NT2/D1 (cell line): Measurements from ENCODE around the gene PAK6.

ENCODE experiments used
- DNase-seq: peaks from one replicate; pipeline ENCODE4 v3.0.0-alpha.2; 2011; ENCODE audit warnings: low read depth, low spot score
- H3K27me3 ChIP-seq: 2 replicates; pipeline ENCODE4 v1.6.0; 2011; ENCODE audit warnings: mild to moderate bottlenecking; ENCODE audit not compliant: insufficient read length, insufficient read depth
- H3K36me3 ChIP-seq: 2 replicates; pipeline ENCODE4 v1.6.1; 2011; ENCODE audit warnings: mild to moderate bottlenecking, low read length, mixed read lengths; ENCODE audit not compliant: insufficient read depth, insufficient read length
- H3K4me1 ChIP-seq: 2 replicates; pipeline ENCODE4 v1.5.1; 2011; ENCODE audit not compliant: insufficient read depth, insufficient read length
- H3K4me3 ChIP-seq: 2 replicates; pipeline ENCODE4 v1.5.1; 2011; ENCODE audit warnings: low read depth; ENCODE audit not compliant: insufficient read length
- H3K9ac ChIP-seq: 2 replicates; pipeline ENCODE4 v1.6.0; 2011; ENCODE audit warnings: low read depth; ENCODE audit not compliant: insufficient read length
- H3K9me3 ChIP-seq: 2 replicates; pipeline ENCODE4 v1.5.1; 2011; ENCODE audit warnings: mild to moderate bottlenecking, low read length; ENCODE audit not compliant: insufficient read depth
- SUZ12 ChIP-seq: IDR thresholded peaks from 2 replicates; pipeline ENCODE4 v1.6.1; 2011; ENCODE audit not compliant: insufficient read length, insufficient read depth; ENCODE audit errors: extremely low read depth
- YY1 ChIP-seq: IDR thresholded peaks from 2 replicates; pipeline ENCODE4 v1.6.1; 2011; ENCODE audit not compliant: insufficient read length, insufficient read depth
- ZNF274 ChIP-seq: IDR thresholded peaks from 2 replicates; pipeline ENCODE4 v1.6.1; 2011; ENCODE audit warnings: mild to moderate bottlenecking, low read depth, low read length

PAK6 gene

GRCh38 chr15:40238532-40239403 is at the start of gene PAK6:
Gene PAK6, plus strand, starts transcription at chr15:40239063. Its CDS starts 25,723 bp downstream, at chr15:40264786.
- H3K36me3 ChIP-seq, result no peaks in the 10 kb centered on the region
- H3K4me3 ChIP-seq, result peak within 1 kb of the TSS; percentile 11
- H3K4me1 ChIP-seq, result peaks cover 11% of the 10 kb centered on the region
- TF ChIP-seq YY1 (no peak), SUZ12 (no peak), ZNF274 (no peak)
- H3K9ac ChIP-seq, result peak within 1 kb of the TSS; percentile 33
- peak; percentile 40 for DNase-seq
- H3K27me3 ChIP-seq, result peaks cover 10% of the 10 kb centered on the region
- no peaks in the 10 kb centered on the region for H3K9me3 ChIP-seq

GRCh38 chr15:40190591-40190990 is 48.3 kb upstream of the PAK6 start:
- Histone ChIP-seq H3K27me3 (no peaks in the 10 kb centered on the region), H3K4me1 (no peaks in the 10 kb centered on the region), H3K9me3 (no peaks in the 10 kb centered on the region), H3K9ac (no peak overlapping the region), H3K36me3 (peaks cover 51% of the 10 kb centered on the region), H3K4me3 (no peak overlapping the region)
- TF ChIP-seq YY1 (no peak), SUZ12 (no peak), ZNF274 (no peak)
- DNase-seq, result no peak

- H3K4me3 ChIP-seq, result no peak overlapping the region
- H3K36me3 ChIP-seq, result peaks cover 62% of the 10 kb centered on the region
- H3K9ac ChIP-seq, result no peak overlapping the region
- H3K4me1 ChIP-seq, result no peaks in the 10 kb centered on the region
- H3K9me3 ChIP-seq, result no peaks in the 10 kb centered on the region
- no peak for TF ChIP-seq ZNF274
- no peaks in the 10 kb centered on the region for H3K27me3 ChIP-seq
- DNase-seq, result no peak
These were observed 45.9 kb upstream of the PAK6 start for GRCh38 chr15:40192942-40193341.

- Histone ChIP-seq H3K4me1 (no peaks in the 10 kb centered on the region), H3K4me3 (no peak overlapping the region), H3K9me3 (no peaks in the 10 kb centered on the region), H3K9ac (no peak overlapping the region), H3K36me3 (peaks cover 73% of the 10 kb centered on the region), H3K27me3 (no peaks in the 10 kb centered on the region)
- TF ChIP-seq ZNF274 (no peak), SUZ12 (no peak), YY1 (no peak)
- DNase-seq, result no peak
These were observed 41.4 kb upstream of the PAK6 start for GRCh38 chr15:40197434-40197833.

GRCh38 chr15:40198355-40199085 is 40.3 kb upstream of the PAK6 start:
- H3K9me3 ChIP-seq, result no peaks in the 10 kb centered on the region
- H3K4me3 ChIP-seq, result no peak overlapping the region
- no peak for DNase-seq
- H3K27me3 ChIP-seq, result no peaks in the 10 kb centered on the region
- no peak for TF ChIP-seq ZNF274
- no peak for TF ChIP-seq SUZ12
- no peaks in the 10 kb centered on the region for H3K4me1 ChIP-seq
- no peak overlapping the region for H3K9ac ChIP-seq
- peaks cover 72% of the 10 kb centered on the region for H3K36me3 ChIP-seq

- Histone ChIP-seq H3K4me3 (no peak overlapping the region), H3K36me3 (peaks cover 71% of the 10 kb centered on the region), H3K27me3 (no peaks in the 10 kb centered on the region), H3K9me3 (no peaks in the 10 kb centered on the region), H3K4me1 (no peaks in the 10 kb centered on the region), H3K9ac (no peak overlapping the region)
- no peak for TF ChIP-seq ZNF274
- no peak for TF ChIP-seq YY1
- TF ChIP-seq SUZ12, result no peak
- DNase-seq, result no peak
These were observed 34.8 kb upstream of the PAK6 start for GRCh38 chr15:40204100-40204499.

- Histone ChIP-seq H3K9me3 (no peaks in the 10 kb centered on the region), H3K4me3 (no peak overlapping the region), H3K9ac (no peak overlapping the region), H3K27me3 (no peaks in the 10 kb centered on the region), H3K36me3 (peaks cover 59% of the 10 kb centered on the region), H3K4me1 (no peaks in the 10 kb centered on the region)
- peak; percentile 51 for DNase-seq
- no peak for TF ChIP-seq YY1
- no peak for TF ChIP-seq SUZ12
- TF ChIP-seq ZNF274, result no peak
These were observed 21.6 kb upstream of the PAK6 start for GRCh38 chr15:40217166-40217824.
